CD4-positive, alpha-beta T cell (primary cell): Measurements from ENCODE around the gene CGNL1. TPM values are rescaled to one million over a fixed set of nuclear protein-coding genes. Genes with fewer than 3 reads are reported as not detected.

Source experiments
- ATAC-seq: fragments of 200-7000 bp; cut with Tn5 transposase; one replicate; pipeline ENCODE4 v1.10.0; 2022; ENCODE audit warnings: mild to moderate bottlenecking; ENCODE audit not compliant: poor library complexity
- CTCF ChIA-PET: fragments of 350-600 bp; sonication (Branson Sonifier 250); formaldehyde crosslinking; loops from one replicate; lab custom pipeline; 2021; ENCODE audit warnings: antibody characterized with exemption, inconsistent platforms; lab: Charles Lee
- POLR2A ChIA-PET: fragments of 350-600 bp; sonication (Branson Sonifier 250); formaldehyde crosslinking; loops from one replicate; lab custom pipeline; 2021; ENCODE audit warnings: antibody characterized with exemption, inconsistent platforms; lab: Charles Lee
- DNase-seq, 14 experiments: peaks; one replicate each; pipeline ENCODE4 v3.0.0-alpha.2; 2013 to 2020; ENCODE audit warnings: mixed read lengths in 2 of 14
- H3K27ac ChIP-seq, 2 donors: one replicate each; pipeline versions ENCODE4 v1.5.1 to v1.7.0; 2013; ENCODE audit warnings: low read length in 2 of 2, low read depth in 1 of 2, mild to moderate bottlenecking in 1 of 2
- H3K27me3 ChIP-seq, 2 experiments: 1 replicate in 1 of 2; 2 replicates in 1 of 2; pipeline versions ENCODE4 v1.6.1 to v1.7.0; 2013; ENCODE audit warnings: low read length in 2 of 2, control low read depth in 1 of 2, mild to moderate bottlenecking in 1 of 2, moderate library complexity in 1 of 2; ENCODE audit not compliant: insufficient read depth in 2 of 2, control insufficient read depth in 1 of 2
- H3K36me3 ChIP-seq: one replicate; pipeline ENCODE4 v1.6.1; 2013; ENCODE audit warnings: low read length, control low read depth; ENCODE audit not compliant: insufficient read depth
- H3K4me1 ChIP-seq: one replicate; pipeline ENCODE4 v1.6.1; 2013; ENCODE audit warnings: low read length, control low read depth; ENCODE audit not compliant: insufficient read depth
- H3K4me3 ChIP-seq: one replicate; pipeline ENCODE4 v1.5.1; 2013; ENCODE audit warnings: mild to moderate bottlenecking, low read length, moderate library complexity
- H3K9me3 ChIP-seq, 2 experiments: 1 replicate in 1 of 2; 2 replicates in 1 of 2; pipeline versions ENCODE4 v1.6.1 to v1.7.0; 2013; ENCODE audit warnings: low read length in 2 of 2, mild to moderate bottlenecking in 2 of 2, control low read depth in 1 of 2, moderate library complexity in 1 of 2; ENCODE audit not compliant: control insufficient read depth in 1 of 2, insufficient read depth in 1 of 2
- H3K27ac Mint-ChIP-seq: one replicate; pipeline ENCODE4 v1.8.0; 2020; ENCODE audit warnings: mixed read lengths
- H3K27me3 Mint-ChIP-seq: one replicate; pipeline ENCODE4 v1.8.0; 2021; ENCODE audit warnings: mixed read lengths
- H3K36me3 Mint-ChIP-seq: one replicate; pipeline ENCODE4 v1.8.0; 2021; ENCODE audit warnings: low read depth, mixed read lengths
- H3K4me1 Mint-ChIP-seq: one replicate; pipeline ENCODE4 v1.8.0; 2021; ENCODE audit warnings: low read depth, mixed read lengths
- H3K4me3 Mint-ChIP-seq: one replicate; pipeline ENCODE4 v1.8.0; 2020; ENCODE audit warnings: mild to moderate bottlenecking, mixed read lengths
- H3K9me3 Mint-ChIP-seq: one replicate; pipeline ENCODE4 v1.8.0; 2020; ENCODE audit warnings: mixed read lengths
- CTCF ChIP-seq: fragments of 200-600 bp; IDR thresholded peaks from one replicate; pipeline ENCODE4 v1.8.0; 2022; ENCODE audit warnings: antibody characterized with exemption, mild to moderate bottlenecking
- intact Hi-C, 2 experiments: fragments of 100-400 bp; cut with DNase I in 1 of 2; cut with micrococcal nuclease in 1 of 2; formaldehyde crosslinking; loops; one replicate each; pipeline versions ENCODE4 v1.15.1 to v1.9.0; 2023 to 2025; cut with DNase I, micrococcal nuclease
- total RNA-seq, 174 experiments: library from RNA in 2 of 174; stranded (reverse) in 2 of 174; gene quantifications; one replicate each; pipeline ENCODE4 v1.2.3 and lab custom pipeline; 2021 to 2026

The CGNL1 gene
- total RNA-seq, 2 experiments from 2014 or later, result not detected

- no peaks in the 10 kb centered on the region for H3K36me3 ChIP-seq
- intact Hi-C loops, result no loop called here
- H3K27ac ChIP-seq, result no peak overlapping the region
- no peaks in the 10 kb centered on the region for H3K27me3 ChIP-seq
- H3K36me3 Mint-ChIP-seq, result no peaks in the 10 kb centered on the region
- H3K4me3 Mint-ChIP-seq, result no peak overlapping the region
- no peaks in the 10 kb centered on the region for H3K4me1 ChIP-seq
- H3K9me3 ChIP-seq, result no peaks in the 10 kb centered on the region
- H3K4me3 ChIP-seq, result no peak overlapping the region
- no peak overlapping the region for H3K27ac Mint-ChIP-seq
- no peaks in the 10 kb centered on the region for H3K9me3 Mint-ChIP-seq
- no peaks in the 10 kb centered on the region for H3K4me1 Mint-ChIP-seq
- no peak for TF ChIP-seq CTCF
- no peak for DNase-seq
- CTCF ChIA-PET, result no interaction called here
- no peaks in the 10 kb centered on the region for H3K27me3 Mint-ChIP-seq
- POLR2A ChIA-PET, result no interaction called here
- no peak for ATAC-seq
These were observed 82.1 kb downstream of the CGNL1 start for GRCh38 chr15:57458356-57458781.

- TF ChIP-seq CTCF, result no peak
- CTCF ChIA-PET, result no interaction called here
These were observed 84.0 kb downstream of the CGNL1 start for GRCh38 chr15:57460208-57460816.

GRCh38 chr15:57461541-57461940 is 85.2 kb downstream of the CGNL1 start:
- Mint-ChIP-seq H3K27me3 (peaks cover 12% of the 10 kb centered on the region), H3K9me3 (no peaks in the 10 kb centered on the region), H3K36me3 (no peaks in the 10 kb centered on the region), H3K27ac (no peak overlapping the region), H3K4me1 (no peaks in the 10 kb centered on the region), H3K4me3 (no peak overlapping the region)
- ATAC-seq (no peak), DNase-seq (no peak)
- Histone ChIP-seq H3K36me3 (no peaks in the 10 kb centered on the region), H3K27ac (no peak overlapping the region), H3K4me3 (no peak overlapping the region), H3K9me3 (no peaks in the 10 kb centered on the region), H3K27me3 (peaks cover 0 to 5% of the 10 kb centered on the region in 2 experiments), H3K4me1 (no peaks in the 10 kb centered on the region)
- ChIA-PET CTCF (no interaction called here), POLR2A (no interaction called here)
- intact Hi-C loops, result no loop called here
- no peak for TF ChIP-seq CTCF

More at GRCh38 chr15:57460208-57460816, 84.0 kb downstream of the CGNL1 start:
- POLR2A ChIA-PET, result no interaction called here
- no peak overlapping the region for H3K4me3 Mint-ChIP-seq
- Histone ChIP-seq H3K27ac (no peak overlapping the region), H3K4me3 (no peak overlapping the region), H3K27me3 (peaks cover 0 to 5% of the 10 kb centered on the region in 2 experiments), H3K36me3 (no peaks in the 10 kb centered on the region), H3K4me1 (no peaks in the 10 kb centered on the region), H3K9me3 (no peaks in the 10 kb centered on the region)
- no peak overlapping the region for H3K27ac Mint-ChIP-seq
- intact Hi-C loops, result no loop called here
- no peak for DNase-seq
- H3K4me1 Mint-ChIP-seq, result no peaks in the 10 kb centered on the region
- H3K27me3 Mint-ChIP-seq, result peaks cover 4% of the 10 kb centered on the region
- ATAC-seq, result no peak
- no peaks in the 10 kb centered on the region for H3K9me3 Mint-ChIP-seq
- no peaks in the 10 kb centered on the region for H3K36me3 Mint-ChIP-seq
